ENCODE data around the gene KRTAP5-4.

DNA sequence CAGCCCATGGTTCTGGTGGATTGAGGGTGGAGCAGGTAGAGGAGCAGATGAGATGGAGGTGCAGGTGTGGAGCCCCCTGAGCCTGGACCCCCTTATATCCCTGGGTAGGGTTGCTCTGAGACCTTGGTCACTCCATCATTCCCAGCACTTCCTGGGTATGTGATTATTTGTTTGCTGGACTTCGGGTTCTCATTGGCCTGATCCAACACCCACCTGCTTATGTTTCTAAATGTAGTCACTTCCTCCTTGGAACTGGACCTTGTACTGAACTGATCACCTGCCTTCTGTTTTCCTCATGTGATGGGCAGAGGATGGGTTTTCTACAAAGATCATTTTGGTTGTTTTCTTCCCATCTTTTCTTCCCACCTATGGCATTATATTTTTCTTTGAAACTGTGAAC lies at the start of gene KRTAP5-4:
- TF ChIP-seq, protein P1, sequence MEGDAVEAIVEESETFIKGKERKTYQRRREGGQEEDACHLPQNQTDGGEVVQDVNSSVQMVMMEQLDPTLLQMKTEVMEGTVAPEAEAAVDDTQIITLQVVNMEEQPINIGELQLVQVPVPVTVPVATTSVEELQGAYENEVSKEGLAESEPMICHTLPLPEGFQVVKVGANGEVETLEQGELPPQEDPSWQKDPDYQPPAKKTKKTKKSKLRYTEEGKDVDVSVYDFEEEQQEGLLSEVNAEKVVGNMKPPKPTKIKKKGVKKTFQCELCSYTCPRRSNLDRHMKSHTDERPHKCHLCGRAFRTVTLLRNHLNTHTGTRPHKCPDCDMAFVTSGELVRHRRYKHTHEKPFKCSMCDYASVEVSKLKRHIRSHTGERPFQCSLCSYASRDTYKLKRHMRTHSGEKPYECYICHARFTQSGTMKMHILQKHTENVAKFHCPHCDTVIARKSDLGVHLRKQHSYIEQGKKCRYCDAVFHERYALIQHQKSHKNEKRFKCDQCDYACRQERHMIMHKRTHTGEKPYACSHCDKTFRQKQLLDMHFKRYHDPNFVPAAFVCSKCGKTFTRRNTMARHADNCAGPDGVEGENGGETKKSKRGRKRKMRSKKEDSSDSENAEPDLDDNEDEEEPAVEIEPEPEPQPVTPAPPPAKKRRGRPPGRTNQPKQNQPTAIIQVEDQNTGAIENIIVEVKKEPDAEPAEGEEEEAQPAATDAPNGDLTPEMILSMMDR (IDR thresholded peaks at IDR 0.05), result no peak
- TF ChIP-seq POLR2A (IDR thresholded peaks at IDR 0.05), result no peak

Measured in esophagus squamous epithelium (tissue), 4 donors.